ENCODE results near the gene ADAT1. TPM values are rescaled to one million over a fixed set of nuclear protein-coding genes. Genes with fewer than 3 reads are reported as not detected.
A peak's percentile ranks its signal among the peaks of the same experiment; 100 is the strongest.

ADAT1 gene
- total RNA-seq, 4 donors from 2014 or later: 14.7 to 44.8 (median 19.0) TPM

DNA sequence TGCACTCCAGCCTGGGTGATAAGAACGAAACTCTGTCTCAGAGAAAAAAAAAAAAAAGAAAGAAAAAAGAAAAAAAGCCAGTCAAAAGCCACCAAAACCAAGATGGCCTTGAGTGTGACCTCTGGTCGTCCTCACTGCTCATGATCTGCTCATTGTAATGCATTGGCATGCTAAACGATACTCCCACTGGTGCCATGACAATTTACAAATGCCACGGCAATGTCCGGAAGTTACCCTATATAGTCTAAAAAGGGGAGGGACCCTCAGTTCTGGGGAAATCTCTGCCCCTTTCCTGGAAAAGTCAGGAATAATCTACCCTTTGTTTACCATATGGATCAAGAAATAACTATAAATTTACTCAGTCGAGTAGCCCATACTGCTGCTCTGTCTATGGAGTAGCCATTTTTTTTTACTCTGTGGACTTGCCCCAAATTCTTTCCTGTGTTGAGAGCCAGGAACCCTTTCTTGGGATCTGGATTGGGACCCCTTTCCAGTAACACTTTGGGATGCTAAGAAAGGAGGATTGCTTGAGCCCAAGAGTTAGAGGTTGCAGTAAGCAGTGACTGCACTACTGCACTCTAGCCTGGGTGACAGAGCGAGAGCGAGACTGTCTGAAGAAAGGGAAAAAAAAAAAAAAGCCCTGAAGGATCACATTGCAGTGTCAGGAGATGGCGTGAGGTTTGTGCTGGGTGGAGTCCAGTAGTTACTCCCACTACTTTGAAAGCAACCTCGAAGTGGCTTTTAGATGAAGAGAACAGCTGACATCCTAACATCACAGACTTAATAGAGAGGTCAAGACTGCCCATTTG, 63.3 kb downstream of the ADAT1 start:
- peaks cover 6 to 9% of the 10 kb centered on the region in 2 donors for H3K4me1 ChIP-seq
- TF ChIP-seq, protein P1, sequence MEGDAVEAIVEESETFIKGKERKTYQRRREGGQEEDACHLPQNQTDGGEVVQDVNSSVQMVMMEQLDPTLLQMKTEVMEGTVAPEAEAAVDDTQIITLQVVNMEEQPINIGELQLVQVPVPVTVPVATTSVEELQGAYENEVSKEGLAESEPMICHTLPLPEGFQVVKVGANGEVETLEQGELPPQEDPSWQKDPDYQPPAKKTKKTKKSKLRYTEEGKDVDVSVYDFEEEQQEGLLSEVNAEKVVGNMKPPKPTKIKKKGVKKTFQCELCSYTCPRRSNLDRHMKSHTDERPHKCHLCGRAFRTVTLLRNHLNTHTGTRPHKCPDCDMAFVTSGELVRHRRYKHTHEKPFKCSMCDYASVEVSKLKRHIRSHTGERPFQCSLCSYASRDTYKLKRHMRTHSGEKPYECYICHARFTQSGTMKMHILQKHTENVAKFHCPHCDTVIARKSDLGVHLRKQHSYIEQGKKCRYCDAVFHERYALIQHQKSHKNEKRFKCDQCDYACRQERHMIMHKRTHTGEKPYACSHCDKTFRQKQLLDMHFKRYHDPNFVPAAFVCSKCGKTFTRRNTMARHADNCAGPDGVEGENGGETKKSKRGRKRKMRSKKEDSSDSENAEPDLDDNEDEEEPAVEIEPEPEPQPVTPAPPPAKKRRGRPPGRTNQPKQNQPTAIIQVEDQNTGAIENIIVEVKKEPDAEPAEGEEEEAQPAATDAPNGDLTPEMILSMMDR (IDR thresholded peaks at IDR 0.05 in 4 of 5, conservative IDR thresholded peaks at IDR 0.05 in 1 of 5): no peak
- no peak for TF ChIP-seq POLR2A (IDR thresholded peaks at IDR 0.05)
- DNase-seq (peak in 1 of 2 donors; percentile 47), ATAC-seq (peak in 1 of 2 donors; percentile 11)
- no peaks in the 10 kb centered on the region for H3K9me3 ChIP-seq
- no peaks in the 10 kb centered on the region for H3K36me3 ChIP-seq
- in situ Hi-C loops (cut with MboI; ENCODE audit: low sequenced_read_pairs in 4 of 4): loop anchor here in 1 of 4 donors (10.0 kb wide), 1 partner anchor 65 kb away; the partner anchor contains the start of gene ADAT1
- H3K27ac ChIP-seq: no peak overlapping the region
- no peaks in the 10 kb centered on the region for H3K27me3 ChIP-seq
- intact Hi-C loops (cut with DNase I; ENCODE audit: low total_unique reads): loop anchor here (5.0 to 10.0 kb wide), 2 partner anchors 42 to 415 kb away; partner anchors contain the start of gene ZFP1
- no peak overlapping the region for H3K4me3 ChIP-seq

DNA sequence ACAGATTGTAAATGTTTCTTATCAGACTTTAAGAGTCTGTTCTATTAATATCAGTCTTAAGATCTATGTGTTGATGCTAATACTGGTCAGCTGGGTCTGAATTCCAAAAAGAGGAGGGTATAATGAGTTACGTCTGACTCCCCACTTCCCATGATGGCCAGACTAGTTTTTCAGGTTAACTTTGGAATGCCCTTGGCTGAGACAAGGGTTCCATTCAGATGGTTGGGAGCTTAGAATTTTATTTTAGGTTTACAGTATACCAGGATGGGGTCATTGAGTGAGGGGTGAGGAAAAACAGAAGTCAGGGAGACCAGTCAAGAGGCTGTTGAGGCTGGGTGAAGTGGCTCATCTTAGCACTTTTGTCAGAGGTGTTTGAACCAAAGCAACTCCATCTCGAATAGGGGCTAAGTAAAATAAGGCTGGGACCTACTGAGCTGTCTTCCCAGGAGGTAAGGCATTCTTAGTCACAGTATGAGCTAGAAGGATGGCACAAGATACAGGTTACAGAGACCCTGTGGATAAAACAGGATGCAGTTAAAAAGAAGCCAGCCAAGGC, 64.2 kb downstream of the ADAT1 start:
- in situ Hi-C loops (cut with MboI; ENCODE audit: low sequenced_read_pairs in 4 of 4): no loop called here
- Histone ChIP-seq H3K27ac (no peak overlapping the region), H3K4me3 (no peak overlapping the region), H3K4me1 (peaks cover 8 to 14% of the 10 kb centered on the region in 2 donors), H3K27me3 (no peaks in the 10 kb centered on the region), H3K36me3 (no peaks in the 10 kb centered on the region), H3K9me3 (no peaks in the 10 kb centered on the region)
- DNase-seq (no peak), ATAC-seq (no peak)
- intact Hi-C loops (cut with DNase I; ENCODE audit: low total_unique reads): loop anchor here (5.0 to 10.0 kb wide), 2 partner anchors 42 to 414 kb away; partner anchors contain the start of gene ZFP1
- TF ChIP-seq, protein P1 (IDR thresholded peaks at IDR 0.05 in 4 of 5, conservative IDR thresholded peaks at IDR 0.05 in 1 of 5): no peak
- no peak for TF ChIP-seq POLR2A (IDR thresholded peaks at IDR 0.05)

DNA sequence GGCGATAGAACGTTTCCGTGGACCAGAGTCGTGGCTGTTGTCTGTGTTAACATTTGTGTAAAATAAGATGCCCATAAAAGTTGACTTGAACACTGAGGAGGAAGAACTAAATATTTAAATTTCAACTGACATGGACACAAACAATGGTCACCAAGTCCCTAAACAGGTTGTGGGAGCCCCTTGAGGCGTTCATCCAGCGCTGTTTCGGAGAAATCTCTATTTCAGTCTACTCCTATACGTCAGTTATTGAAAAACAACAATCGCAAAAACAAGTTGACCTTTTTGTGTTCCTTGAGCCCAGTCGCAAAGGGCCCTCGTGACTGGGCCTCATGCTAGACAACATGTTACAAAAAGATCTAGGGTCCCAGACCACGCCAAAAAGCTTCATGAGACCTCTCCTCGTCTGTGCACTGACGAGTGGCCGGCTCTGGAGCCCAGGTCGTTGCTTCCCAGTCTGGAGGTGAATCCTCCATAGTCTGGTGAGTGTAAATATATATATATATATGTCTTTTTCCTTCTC, 66.6 kb downstream of the ADAT1 start:
- Histone ChIP-seq H3K4me1 (peaks cover 8 to 14% of the 10 kb centered on the region in 2 donors), H3K36me3 (no peaks in the 10 kb centered on the region), H3K27ac (peak overlapping the region; percentile 76 to 87 (median 82)), H3K9me3 (no peaks in the 10 kb centered on the region), H3K4me3 (peak overlapping the region; percentile 76 to 84 (median 82)), H3K27me3 (no peaks in the 10 kb centered on the region)
- in situ Hi-C loops (cut with MboI; ENCODE audit: low sequenced_read_pairs in 4 of 4): no loop called here
- TF ChIP-seq, protein P1 (IDR thresholded peaks at IDR 0.05 in 4 of 5, conservative IDR thresholded peaks at IDR 0.05 in 1 of 5): no peak
- no peak for TF ChIP-seq POLR2A (IDR thresholded peaks at IDR 0.05)
- ATAC-seq (peak; percentile 5 to 9), DNase-seq (no peak)
- intact Hi-C loops (cut with DNase I; ENCODE audit: low total_unique reads): loop anchor here (2.0 to 10.0 kb wide), 3 partner anchors 39 to 412 kb away; partner anchors contain the start of genes ADAT1 and ZFP1

DNA sequence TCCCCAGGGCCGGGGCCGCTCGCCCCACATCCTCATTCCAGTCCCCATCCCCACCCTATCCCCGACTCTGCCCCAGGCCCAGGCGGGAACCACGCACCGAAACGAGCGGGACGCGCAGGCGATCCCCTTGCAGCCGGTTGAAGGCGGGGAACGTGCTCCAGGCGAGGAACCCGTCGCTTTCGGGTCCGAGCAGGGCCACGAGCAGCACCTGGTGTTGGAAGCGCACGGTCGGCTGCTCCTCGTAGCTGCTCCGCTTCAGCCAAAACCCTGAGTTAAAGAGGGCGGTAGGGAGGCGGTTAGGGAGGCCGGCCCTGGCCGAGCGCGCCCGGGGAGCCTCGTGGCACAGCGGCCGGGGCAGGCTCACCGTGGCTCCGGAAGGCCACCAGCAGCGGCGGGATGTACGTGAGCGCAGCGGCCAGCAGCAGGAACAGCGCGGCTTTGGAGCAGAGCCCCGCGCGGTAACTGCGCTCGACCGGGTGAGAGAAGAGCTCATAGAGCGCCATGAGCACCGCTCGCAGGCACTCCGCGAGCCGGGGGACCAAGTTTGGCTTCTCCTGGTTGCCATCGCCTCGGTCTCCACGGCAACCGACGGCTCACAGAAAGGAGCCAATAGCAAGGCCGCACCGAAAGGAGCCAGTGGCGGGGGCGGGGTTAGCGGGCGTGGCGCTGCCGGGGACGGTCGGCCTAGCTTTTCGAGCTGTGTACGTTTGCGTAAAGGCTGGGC, 67.2 kb downstream of the ADAT1 start, which contains the start of gene TMEM231:
Gene TMEM231, minus strand, starts transcription at position 546 of the 724 bp plus-strand sequence. Its CDS starts 43 bp downstream, at position 503.
- TF ChIP-seq, protein P1 (IDR thresholded peaks at IDR 0.05 in 4 of 5, conservative IDR thresholded peaks at IDR 0.05 in 1 of 5): no peak
- TF ChIP-seq POLR2A (IDR thresholded peaks at IDR 0.05): peak; percentile 39 to 52
- H3K9me3 ChIP-seq: no peaks in the 10 kb centered on the region
- H3K4me3 ChIP-seq: peak within 1 kb of the TSS; percentile 76 to 84 (median 82)
- no peaks in the 10 kb centered on the region for H3K27me3 ChIP-seq
- peaks cover 8 to 14% of the 10 kb centered on the region in 2 donors for H3K4me1 ChIP-seq
- no peaks in the 10 kb centered on the region for H3K36me3 ChIP-seq
- ATAC-seq: peak; percentile 93
- peak; percentile 95 for DNase-seq
- H3K27ac ChIP-seq: peak within 1 kb of the TSS; percentile 76 to 87 (median 82)
- intact Hi-C loops (cut with DNase I; ENCODE audit: low total_unique reads): loop anchor here (2.0 to 10.0 kb wide), 3 partner anchors 39 to 411 kb away; partner anchors contain the start of genes ADAT1 and ZFP1
- in situ Hi-C loops (cut with MboI; ENCODE audit: low sequenced_read_pairs in 4 of 4): no loop called here
